K562 (cell line): ENCODE measurements around the gene ZNF648. TPM values are rescaled to one million over a fixed set of nuclear protein-coding genes. Genes with fewer than 3 reads are reported as not detected.

Source experiments
- ARID4B ChIP-seq: sonication (generic); formaldehyde crosslinking; IDR thresholded peaks from 2 replicates; pipeline ENCODE4 v1.8.0; 2022; ENCODE audit warnings: mild to moderate bottlenecking, missing genetic modification reagents
- ASH1L ChIP-seq: fragments of 450-650 bp; IDR thresholded peaks from 2 replicates; pipeline ENCODE4 v1.6.1; 2018; ENCODE audit warnings: borderline replicate concordance, mild to moderate bottlenecking, low read depth; ENCODE audit not compliant: partially characterized antibody
- CC2D1A ChIP-seq: fragments of 450-650 bp; IDR thresholded peaks from 2 replicates; pipeline ENCODE4 v1.6.1; 2017; ENCODE audit warnings: mild to moderate bottlenecking
- DPF2 ChIP-seq: fragments of 450-650 bp; IDR thresholded peaks from 2 replicates; pipeline ENCODE4 v1.6.1; 2016
- ELK1 ChIP-seq: sonication (generic); formaldehyde crosslinking; IDR thresholded peaks from 2 replicates; pipeline ENCODE4 v1.8.1; 2022; ENCODE audit warnings: missing genetic modification reagents
- ELK3 ChIP-seq: fragments of 450-650 bp; formaldehyde crosslinking; IDR thresholded peaks from 2 replicates; pipeline ENCODE4 v1.4.0; 2020; ENCODE audit warnings: mild to moderate bottlenecking
- FOXP1 ChIP-seq: sonication (generic); formaldehyde crosslinking; IDR thresholded peaks from 2 replicates; pipeline ENCODE4 v1.8.0; 2022; ENCODE audit warnings: mild to moderate bottlenecking, missing genetic modification reagents
- HDAC3 ChIP-seq: fragments of 450-650 bp; IDR thresholded peaks from 2 replicates; pipeline ENCODE4 v1.6.1; 2018; ENCODE audit warnings: borderline replicate concordance, mild to moderate bottlenecking, moderate library complexity; ENCODE audit not compliant: partially characterized antibody
- KDM5B ChIP-seq: fragments of 200-600 bp; sonication (generic); IDR thresholded peaks from 2 replicates; pipeline ENCODE4 v1.6.1; 2012; ENCODE audit warnings: low read depth, mild to moderate bottlenecking, moderate library complexity, low read length, control low read depth, inconsistent platforms; ENCODE audit not compliant: insufficient replicate concordance
- NCOA1 ChIP-seq: fragments of 450-650 bp; IDR thresholded peaks from 2 replicates; pipeline ENCODE4 v1.6.1; 2016; ENCODE audit warnings: low read depth
- RFX1 ChIP-seq: fragments of 450-650 bp; IDR thresholded peaks from 2 replicates; pipeline ENCODE4 v1.6.1; 2016; ENCODE audit warnings: mild to moderate bottlenecking, moderate library complexity
- TCFL5 ChIP-seq: fragments of 250-450 bp; sonication (Bioruptor Pico); conservative IDR thresholded peaks from 2 replicates; pipeline ENCODE4 v1.6.1; 2021; ENCODE audit warnings: mild to moderate bottlenecking, moderate library complexity, matching md5 sums
- TOE1 ChIP-seq, 2 experiments: fragments of 450-650 bp in 1 of 2; sonication (generic) in 1 of 2; formaldehyde crosslinking in 1 of 2; IDR thresholded peaks; 2 replicates each; pipeline versions ENCODE4 v1.7.1 to v1.8.0; 2016 to 2022; ENCODE audit warnings: borderline replicate concordance in 2 of 2, mild to moderate bottlenecking in 2 of 2, antibody characterized with exemption in 1 of 2, inconsistent platforms in 1 of 2, low read depth in 1 of 2, missing genetic modification reagents in 1 of 2, moderate library complexity in 1 of 2
- U2AF1 ChIP-seq: fragments of 200-400 bp; formaldehyde crosslinking; optimal IDR thresholded peaks from 2 replicates; pipeline ENCODE3; 2017; ENCODE audit warnings: mild to moderate bottlenecking, low read depth, low read length, moderate library complexity
- USF1 ChIP-seq: sonication (generic); formaldehyde crosslinking; IDR thresholded peaks from 2 replicates; pipeline ENCODE4 v1.9.0; 2022; ENCODE audit warnings: mild to moderate bottlenecking, missing genetic modification reagents
- ZNF41 ChIP-seq: fragments of 250-450 bp; sonication (Bioruptor Pico); conservative IDR thresholded peaks from 2 replicates; pipeline ENCODE4 v1.4.0; 2020; ENCODE audit warnings: mild to moderate bottlenecking
- ZNF639 ChIP-seq, 2 experiments: fragments of 200-800 bp in 1 of 2; sonication (Bioruptor generic) in 1 of 2; sonication (generic) in 1 of 2; formaldehyde crosslinking in 1 of 2; IDR thresholded peaks in 1 of 2; conservative IDR thresholded peaks in 1 of 2; 2 replicates each; pipeline versions ENCODE4 v1.5.0 to v1.6.1; 2016 to 2020; ENCODE audit warnings: missing compliant biosample characterization in 1 of 2, missing genetic modification characterization in 1 of 2, missing genetic modification reagents in 1 of 2
- polyA plus RNA-seq, 8 experiments: library from polyadenylated mRNA; depleted of rRNA in 4 of 8; stranded (reverse) in 5 of 8; unstranded in 3 of 8; fragments of >200 nt; fragmentation: Nextera tagmentation in 2 of 8; fragmentation: Illumina TruSeq in 1 of 8; extraction: Ambion mirVana in 2 of 8; extraction: Trizol in 1 of 8; gene quantifications; 2 replicates each; pipeline versions ENCODE4 v1.2.1 to v1.2.3, GENCODE V29; 2011 to 2014; ENCODE audit warnings: inconsistent platforms in 1 of 8, missing spikeins in 1 of 8
- total RNA-seq, 7 experiments: library from RNA; depleted of rRNA in 6 of 7; stranded (reverse); fragments of >200 nt in 6 of 7; fragmentation: Illumina TruSeq in 2 of 7; extraction: Trizol in 2 of 7; gene quantifications; 2 replicates each; pipeline versions ENCODE4 v1.2.1 to v1.2.3, GENCODE V29; 2011 to 2021; ENCODE audit warnings: low replicate concordance in 1 of 7

ZNF648 gene
- total and polyA plus RNA-seq, 9 of the 15 experiments (the other 6 are each of a cell fraction or from before 2014, with no cell fraction given), result 0.06 to 0.27 (median 0.18) TPM; not detected in 2

- TF ChIP-seq ARID4B (CRISPR knock-in tag), result no peak
- TF ChIP-seq ELK1 (CRISPR knock-in tag), result no peak
- TF ChIP-seq U2AF1, result no peak
- TF ChIP-seq KDM5B, result no peak
- no peak for TF ChIP-seq ELK3
- no peak for TF ChIP-seq TCFL5
- no peak for TF ChIP-seq TOE1 (IDR thresholded peaks at IDR 0.05; ENCODE audit: borderline replicate concordance)
- no peak for TF ChIP-seq TOE1 (CRISPR knock-in tag; IDR thresholded peaks at IDR 0.05; ENCODE audit: borderline replicate concordance, low read depth)
- TF ChIP-seq DPF2, result no peak
- no peak for TF ChIP-seq RFX1
- TF ChIP-seq ZNF639 (CRISPR knock-in tag; conservative IDR thresholded peaks at IDR 0.05 in 1 of 2, IDR thresholded peaks at IDR 0.05 in 1 of 2), result peak in 1 of 2 experiments; percentile 93; a peak in 2 of 4 replicates
- TF ChIP-seq ZNF41 (CRISPR knock-in tag), result no peak
- no peak for TF ChIP-seq CC2D1A
- TF ChIP-seq FOXP1 (CRISPR knock-in tag), result peak; percentile 7; the same call in 1 of the 2 replicates
- TF ChIP-seq ASH1L, result no peak
- no peak for TF ChIP-seq USF1 (CRISPR knock-in tag)
- TF ChIP-seq HDAC3, result no peak
- no peak for TF ChIP-seq NCOA1
Observed at GRCh38 chr1:182029379-182030331, 31.9 kb downstream of the ZNF648 start (continued).
